ENCODE measurements around the gene CD52.

- TF ChIP-seq CTCF (IDR thresholded peaks at IDR 0.05) (no peak), POLR2A (IDR thresholded peaks at IDR 0.05) (no peak)
Observed at GRCh38 chr1:26300578-26301275, 17.0 kb upstream of the CD52 start.

Data from uterus (tissue), 2 donors.